ENCODE measurements around the gene ASB2. TPM values are rescaled to one million over a fixed set of nuclear protein-coding genes. Genes with fewer than 3 reads are reported as not detected.

Gene ASB2
- polyA plus RNA-seq, 1 donor from 2014 or later: 0.26 TPM

- no peak for TF ChIP-seq CTCF (IDR thresholded peaks at IDR 0.05; ENCODE audit: poor library complexity, severe bottlenecking)
Observed at GRCh38 chr14:93987376-93987775, 11.0 kb upstream of the ASB2 start (continued).

- TF ChIP-seq EZH2 (IDR thresholded peaks at IDR 0.05; ENCODE audit: borderline replicate concordance, insufficient read depth, low read length, poor library complexity, severe bottlenecking) (no peak), RAD21 (conservative IDR thresholded peaks at IDR 0.05) (no peak), MXI1 (conservative IDR thresholded peaks at IDR 0.05; ENCODE audit: poor library complexity, severe bottlenecking) (no peak), TAF1 (IDR thresholded peaks at IDR 0.05; ENCODE audit: low read depth) (no peak), CTCF (IDR thresholded peaks at IDR 0.05; ENCODE audit: poor library complexity, severe bottlenecking) (no peak), REST (IDR thresholded peaks at IDR 0.05; ENCODE audit: borderline replicate concordance) (no peak)
- no peak overlapping the region for H3K27ac ChIP-seq (ENCODE audit: low read length)
- no peaks in the 10 kb centered on the region for H4K20me1 ChIP-seq (ENCODE audit: insufficient read depth)
- H3K4me2 ChIP-seq (ENCODE audit: low read length): no peak overlapping the region
- H3K36me3 ChIP-seq (ENCODE audit: insufficient read depth, low read length): no peaks in the 10 kb centered on the region
- no peaks in the 10 kb centered on the region for H3K9me2 ChIP-seq (ENCODE audit: insufficient read depth, low read length)
- H3K79me2 ChIP-seq (replicated peaks; ENCODE audit: insufficient read depth, low read length): no peaks in the 10 kb centered on the region
- H3K9me3 ChIP-seq (ENCODE audit: low read length): no peaks in the 10 kb centered on the region
- H3K9ac ChIP-seq (ENCODE audit: low read length): no peak overlapping the region
- no peaks in the 10 kb centered on the region for H3K27me3 ChIP-seq (ENCODE audit: insufficient read depth, low read depth, low read length)
- H3F3A ChIP-seq (ENCODE audit: insufficient read depth, low read length, poor library complexity, severe bottlenecking): no peaks in the 10 kb centered on the region
- no peak overlapping the region for H2AFZ ChIP-seq (ENCODE audit: low read depth, low read length)
- H3K4me3 ChIP-seq (ENCODE audit: low read length): no peak overlapping the region
Observed at GRCh38 chr14:93986955-93987354, 10.6 kb upstream of the ASB2 start.

GRCh38 chr14:93984987-93985410 is 8.6 kb upstream of the ASB2 start:
- H3K4me3 ChIP-seq (ENCODE audit: low read length): no peak overlapping the region
- TF ChIP-seq RAD21 (conservative IDR thresholded peaks at IDR 0.05): no peak
- TF ChIP-seq EP300 (conservative IDR thresholded peaks at IDR 0.05; ENCODE audit: poor library complexity, severe bottlenecking): no peak
- TF ChIP-seq REST (IDR thresholded peaks at IDR 0.05; ENCODE audit: borderline replicate concordance): no peak
- TF ChIP-seq MXI1 (conservative IDR thresholded peaks at IDR 0.05; ENCODE audit: poor library complexity, severe bottlenecking): no peak
- no peak for TF ChIP-seq CTCF (IDR thresholded peaks at IDR 0.05; ENCODE audit: poor library complexity, severe bottlenecking)
- no peak for TF ChIP-seq TAF1 (IDR thresholded peaks at IDR 0.05; ENCODE audit: low read depth)
- no peak for TF ChIP-seq SMC3 (conservative IDR thresholded peaks at IDR 0.05; ENCODE audit: poor library complexity)
- TF ChIP-seq POLR2AphosphoS5 (IDR thresholded peaks at IDR 0.05): no peak
- TF ChIP-seq EZH2 (IDR thresholded peaks at IDR 0.05; ENCODE audit: borderline replicate concordance, insufficient read depth, low read length, poor library complexity, severe bottlenecking): no peak
- no peak overlapping the region for H3K4me2 ChIP-seq (ENCODE audit: low read length)
- no peaks in the 10 kb centered on the region for H3K9me2 ChIP-seq (ENCODE audit: insufficient read depth, low read length)
- H3K27ac ChIP-seq (ENCODE audit: low read length): no peak overlapping the region
- no peak overlapping the region for H3K9ac ChIP-seq (ENCODE audit: low read length)
- no peaks in the 10 kb centered on the region for H3K9me3 ChIP-seq (ENCODE audit: low read length)
- H2AFZ ChIP-seq (ENCODE audit: low read depth, low read length): no peak overlapping the region
- H3K27me3 ChIP-seq (ENCODE audit: insufficient read depth, low read depth, low read length): no peaks in the 10 kb centered on the region
- no peaks in the 10 kb centered on the region for H3F3A ChIP-seq (ENCODE audit: insufficient read depth, low read length, poor library complexity, severe bottlenecking)
- no peaks in the 10 kb centered on the region for H3K79me2 ChIP-seq (replicated peaks; ENCODE audit: insufficient read depth, low read length)
- no peaks in the 10 kb centered on the region for H3K36me3 ChIP-seq (ENCODE audit: insufficient read depth, low read length)
- H4K20me1 ChIP-seq (ENCODE audit: insufficient read depth): no peaks in the 10 kb centered on the region
